ENCODE results near the gene FOXM1.

Gene FOXM1

GRCh38 chr12:2851931-2852330 lies 25.0 kb downstream of the FOXM1 start:
- no peak overlapping the region for H3K4me3 ChIP-seq (ENCODE audit: low read length)
- no peak for DNase-seq (ENCODE audit: low read depth, low spot score)

- no peak for DNase-seq (ENCODE audit: low read depth, low spot score)
- H3K4me3 ChIP-seq (ENCODE audit: low read length), result no peak overlapping the region
Observed at GRCh38 chr12:2845280-2845679, 31.7 kb downstream of the FOXM1 start.

GRCh38 chr12:2844786-2845185 lies 32.2 kb downstream of the FOXM1 start:
- DNase-seq (ENCODE audit: low read depth, low spot score), result no peak
- no peak overlapping the region for H3K4me3 ChIP-seq (ENCODE audit: low read length)

GRCh38 chr12:2842948-2843347 lies 34.0 kb downstream of the FOXM1 start:
- DNase-seq (ENCODE audit: low read depth, low spot score), result no peak
- H3K4me3 ChIP-seq (ENCODE audit: low read length), result no peak overlapping the region

- H3K4me3 ChIP-seq (ENCODE audit: low read length), result no peak overlapping the region
- no peak for DNase-seq (ENCODE audit: low read depth, low spot score)
Observed at GRCh38 chr12:2841056-2841650, 35.8 kb downstream of the FOXM1 start.

GRCh38 chr12:2836574-2836973 lies 40.4 kb downstream of the FOXM1 start:
- no peak overlapping the region for H3K4me3 ChIP-seq (ENCODE audit: low read length)

GRCh38 chr12:2835691-2836403 lies 41.1 kb downstream of the FOXM1 start:
- DNase-seq (ENCODE audit: low read depth, low spot score), result no peak
- H3K4me3 ChIP-seq (ENCODE audit: low read length), result no peak overlapping the region

More at GRCh38 chr12:2836574-2836973, 40.4 kb downstream of the FOXM1 start:
- no peak for DNase-seq (ENCODE audit: low read depth, low spot score)

GRCh38 chr12:2834581-2835491 lies 42.1 kb downstream of the FOXM1 start, which contains the start of gene NRIP2:
NRIP2 (minus strand) TSS chr12:2835035; CDS start chr12:2834983, 52 bp downstream.
- H3K4me3 ChIP-seq (ENCODE audit: low read length), result no peak within 1 kb of the TSS
- DNase-seq (ENCODE audit: low read depth, low spot score), result no peak

- H3K4me3 ChIP-seq (ENCODE audit: low read length), result no peak overlapping the region
- no peak for DNase-seq (ENCODE audit: low read depth, low spot score)
Observed at GRCh38 chr12:2833810-2834209, 43.2 kb downstream of the FOXM1 start.

GRCh38 chr12:2833327-2833726 lies 43.6 kb downstream of the FOXM1 start:
- no peak overlapping the region for H3K4me3 ChIP-seq (ENCODE audit: low read length)
- DNase-seq (ENCODE audit: low read depth, low spot score), result no peak

GRCh38 chr12:2832550-2833127 lies 44.3 kb downstream of the FOXM1 start:
- no peak for DNase-seq (ENCODE audit: low read depth, low spot score)
- no peak overlapping the region for H3K4me3 ChIP-seq (ENCODE audit: low read length)

GRCh38 chr12:2829275-2829674 lies 47.7 kb downstream of the FOXM1 start:
- DNase-seq (ENCODE audit: low read depth, low spot score), result no peak
- no peak overlapping the region for H3K4me3 ChIP-seq (ENCODE audit: low read length)

GRCh38 chr12:2826721-2827515 lies 50.1 kb downstream of the FOXM1 start:
- DNase-seq (ENCODE audit: low read depth, low spot score), result no peak

GRCh38 chr12:2826036-2826435 lies 50.9 kb downstream of the FOXM1 start:
- no peak overlapping the region for H3K4me3 ChIP-seq (ENCODE audit: low read length)
- DNase-seq (ENCODE audit: low read depth, low spot score), result no peak

More at GRCh38 chr12:2826721-2827515, 50.1 kb downstream of the FOXM1 start:
- no peak overlapping the region for H3K4me3 ChIP-seq (ENCODE audit: low read length)

GRCh38 chr12:2825132-2825531 lies 51.8 kb downstream of the FOXM1 start:
- DNase-seq (ENCODE audit: low read depth, low spot score), result no peak
- H3K4me3 ChIP-seq (ENCODE audit: low read length), result no peak overlapping the region

GRCh38 chr12:2824541-2824940 lies 52.4 kb downstream of the FOXM1 start:
- no peak overlapping the region for H3K4me3 ChIP-seq (ENCODE audit: low read length)
- no peak for DNase-seq (ENCODE audit: low read depth, low spot score)

GRCh38 chr12:2823483-2823882 lies 53.5 kb downstream of the FOXM1 start:
- H3K4me3 ChIP-seq (ENCODE audit: low read length), result no peak overlapping the region
- DNase-seq (ENCODE audit: low read depth, low spot score), result no peak

- DNase-seq (ENCODE audit: low read depth, low spot score), result no peak
- H3K4me3 ChIP-seq (ENCODE audit: low read length), result no peak overlapping the region
Observed at GRCh38 chr12:2820432-2820831, 56.5 kb downstream of the FOXM1 start.

- H3K4me3 ChIP-seq (ENCODE audit: low read length), result no peak overlapping the region
- no peak for DNase-seq (ENCODE audit: low read depth, low spot score)
Observed at GRCh38 chr12:2819810-2820209, 57.2 kb downstream of the FOXM1 start.
